HepG2 (cell line): ENCODE results near the gene COMT. TPM values are rescaled to one million over a fixed set of nuclear protein-coding genes. Genes with fewer than 3 reads are reported as not detected.

Experiments used
- BORCS8-MEF2B ChIP-seq: sonication (generic); formaldehyde crosslinking; IDR thresholded peaks from 2 replicates; pipeline ENCODE4 v1.8.0; 2022; ENCODE audit warnings: mild to moderate bottlenecking, missing genetic modification reagents
- HNRNPL ChIP-seq: fragments of 200-400 bp; formaldehyde crosslinking; IDR thresholded peaks from 2 replicates; pipeline ENCODE4 v1.6.1; 2017; ENCODE audit warnings: mild to moderate bottlenecking, low read depth, low read length
- KAT2B ChIP-seq: fragments of 150-350 bp; IDR thresholded peaks from 2 replicates; pipeline ENCODE4 v1.6.1; 2014; ENCODE audit warnings: low read depth, low read length, borderline replicate concordance
- KDM4B ChIP-seq: sonication (generic); formaldehyde crosslinking; IDR thresholded peaks from 2 replicates; pipeline ENCODE4 v1.4.0; 2020; ENCODE audit warnings: missing genetic modification reagents
- MYNN ChIP-seq: sonication (generic); formaldehyde crosslinking; IDR thresholded peaks from 2 replicates; pipeline ENCODE4 v1.4.0; 2020; ENCODE audit warnings: mild to moderate bottlenecking, low read depth, missing genetic modification reagents
- MZF1 ChIP-seq: sonication (generic); formaldehyde crosslinking; IDR thresholded peaks from 2 replicates; pipeline ENCODE4 v1.8.1; 2023; ENCODE audit warnings: mild to moderate bottlenecking, missing genetic modification reagents, borderline replicate concordance
- NONO ChIP-seq, 2 experiments: fragments of 450-650 bp in 1 of 2; sonication (generic) in 1 of 2; formaldehyde crosslinking in 1 of 2; IDR thresholded peaks in 1 of 2; conservative IDR thresholded peaks in 1 of 2; 2 replicates each; pipeline versions ENCODE4 v1.6.1 to v1.8.0; 2017 to 2022; ENCODE audit warnings: mild to moderate bottlenecking in 1 of 2, missing genetic modification reagents in 1 of 2, moderate library complexity in 1 of 2
- PCBP1 ChIP-seq: fragments of 200-400 bp; formaldehyde crosslinking; IDR thresholded peaks from 2 replicates; pipeline ENCODE4 v1.6.1; 2017; ENCODE audit warnings: mild to moderate bottlenecking, low read depth, low read length, borderline replicate concordance
- PHB2 ChIP-seq: fragments of 450-650 bp; IDR thresholded peaks from 2 replicates; pipeline ENCODE4 v1.6.1; 2018; ENCODE audit not compliant: partially characterized antibody
- SRSF4 ChIP-seq: fragments of 200-400 bp; formaldehyde crosslinking; IDR thresholded peaks from one replicate; pipeline ENCODE4 v1.6.1; 2018; ENCODE audit warnings: mild to moderate bottlenecking, low read depth, low read length, moderate library complexity; ENCODE audit not compliant: poor library complexity, severe bottlenecking
- TARDBP ChIP-seq: sonication (generic); formaldehyde crosslinking; IDR thresholded peaks from 2 replicates; pipeline ENCODE4 v1.8.0; 2022; ENCODE audit warnings: mild to moderate bottlenecking, missing genetic modification reagents
- ZNF329 ChIP-seq: sonication (generic); formaldehyde crosslinking; IDR thresholded peaks from 2 replicates; pipeline ENCODE4 v1.9.0; 2021; ENCODE audit warnings: low read depth, mild to moderate bottlenecking, missing genetic modification reagents
- ZNF777 ChIP-seq: sonication (generic); formaldehyde crosslinking; IDR thresholded peaks from 2 replicates; pipeline ENCODE4 v1.4.0; 2020; ENCODE audit warnings: missing genetic modification reagents
- polyA plus RNA-seq, 8 experiments: library from polyadenylated mRNA; depleted of rRNA in 3 of 8; stranded (reverse) in 7 of 8; unstranded in 1 of 8; fragments of >200 nt; fragmentation: Illumina TruSeq in 4 of 8; extraction: Trizol in 4 of 8; gene quantifications; 2 replicates each; pipeline versions ENCODE4 v1.2.1 to v1.2.3, GENCODE V29; 2011 to 2016; ENCODE audit warnings: low read depth in 4 of 8, missing spikeins in 1 of 8, mixed read lengths in 1 of 8; ENCODE audit not compliant: insufficient read depth in 1 of 8
- total RNA-seq, 5 experiments: library from RNA; depleted of rRNA; stranded (reverse); fragments of >200 nt; fragmentation: Illumina TruSeq; extraction: Trizol; gene quantifications; 2 replicates each; pipeline ENCODE4 v1.2.3, GENCODE V29; 2016; ENCODE audit warnings: low read depth in 1 of 5
- TF ChIP-seq, protein P1 (sequence below): sonication (generic); formaldehyde crosslinking; IDR thresholded peaks from 2 replicates; pipeline ENCODE4 v1.4.0; 2020; ENCODE audit warnings: mild to moderate bottlenecking, missing genetic modification reagents
- TF ChIP-seq, protein P2 (sequence below): sonication (generic); formaldehyde crosslinking; IDR thresholded peaks from 2 replicates; pipeline ENCODE4 v1.5.0; 2020; ENCODE audit warnings: mild to moderate bottlenecking, missing genetic modification reagents, borderline replicate concordance
- TF ChIP-seq, protein P3 (sequence below): sonication (generic); formaldehyde crosslinking; conservative IDR thresholded peaks from 2 replicates; pipeline ENCODE4 v1.8.0; 2022; ENCODE audit warnings: low read depth, missing genetic modification reagents

COMT gene
- total and polyA plus RNA-seq, 2 of the 13 experiments (the other 11 are each of a cell fraction or from before 2014, with no cell fraction given): 156 to 162 TPM

DNA sequence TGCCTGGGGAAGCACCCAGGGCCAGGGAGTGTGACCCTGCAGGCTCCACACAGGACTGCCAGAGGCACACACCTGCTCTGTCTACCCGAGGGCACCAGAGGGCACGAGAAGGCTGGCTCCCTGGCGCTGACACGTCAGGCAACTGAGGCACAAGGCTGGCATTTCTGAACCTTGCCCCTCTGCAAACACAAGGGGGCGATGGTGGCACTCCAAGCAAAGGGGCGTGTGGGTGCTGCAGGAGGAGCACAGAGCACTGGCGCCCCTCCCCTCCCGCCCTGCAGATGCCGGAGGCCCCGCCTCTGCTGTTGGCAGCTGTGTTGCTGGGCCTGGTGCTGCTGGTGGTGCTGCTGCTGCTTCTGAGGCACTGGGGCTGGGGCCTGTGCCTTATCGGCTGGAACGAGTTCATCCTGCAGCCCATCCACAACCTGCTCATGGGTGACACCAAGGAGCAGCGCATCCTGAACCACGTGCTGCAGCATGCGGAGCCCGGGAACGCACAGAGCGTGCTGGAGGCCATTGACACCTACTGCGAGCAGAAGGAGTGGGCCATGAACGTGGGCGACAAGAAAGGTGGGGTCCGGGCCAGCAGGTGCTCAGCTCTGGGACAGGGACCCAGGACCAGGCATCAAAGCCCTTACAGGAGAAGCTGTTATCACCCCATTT, 20.8 kb downstream of the COMT start (continued):
- TF ChIP-seq, protein P1, sequence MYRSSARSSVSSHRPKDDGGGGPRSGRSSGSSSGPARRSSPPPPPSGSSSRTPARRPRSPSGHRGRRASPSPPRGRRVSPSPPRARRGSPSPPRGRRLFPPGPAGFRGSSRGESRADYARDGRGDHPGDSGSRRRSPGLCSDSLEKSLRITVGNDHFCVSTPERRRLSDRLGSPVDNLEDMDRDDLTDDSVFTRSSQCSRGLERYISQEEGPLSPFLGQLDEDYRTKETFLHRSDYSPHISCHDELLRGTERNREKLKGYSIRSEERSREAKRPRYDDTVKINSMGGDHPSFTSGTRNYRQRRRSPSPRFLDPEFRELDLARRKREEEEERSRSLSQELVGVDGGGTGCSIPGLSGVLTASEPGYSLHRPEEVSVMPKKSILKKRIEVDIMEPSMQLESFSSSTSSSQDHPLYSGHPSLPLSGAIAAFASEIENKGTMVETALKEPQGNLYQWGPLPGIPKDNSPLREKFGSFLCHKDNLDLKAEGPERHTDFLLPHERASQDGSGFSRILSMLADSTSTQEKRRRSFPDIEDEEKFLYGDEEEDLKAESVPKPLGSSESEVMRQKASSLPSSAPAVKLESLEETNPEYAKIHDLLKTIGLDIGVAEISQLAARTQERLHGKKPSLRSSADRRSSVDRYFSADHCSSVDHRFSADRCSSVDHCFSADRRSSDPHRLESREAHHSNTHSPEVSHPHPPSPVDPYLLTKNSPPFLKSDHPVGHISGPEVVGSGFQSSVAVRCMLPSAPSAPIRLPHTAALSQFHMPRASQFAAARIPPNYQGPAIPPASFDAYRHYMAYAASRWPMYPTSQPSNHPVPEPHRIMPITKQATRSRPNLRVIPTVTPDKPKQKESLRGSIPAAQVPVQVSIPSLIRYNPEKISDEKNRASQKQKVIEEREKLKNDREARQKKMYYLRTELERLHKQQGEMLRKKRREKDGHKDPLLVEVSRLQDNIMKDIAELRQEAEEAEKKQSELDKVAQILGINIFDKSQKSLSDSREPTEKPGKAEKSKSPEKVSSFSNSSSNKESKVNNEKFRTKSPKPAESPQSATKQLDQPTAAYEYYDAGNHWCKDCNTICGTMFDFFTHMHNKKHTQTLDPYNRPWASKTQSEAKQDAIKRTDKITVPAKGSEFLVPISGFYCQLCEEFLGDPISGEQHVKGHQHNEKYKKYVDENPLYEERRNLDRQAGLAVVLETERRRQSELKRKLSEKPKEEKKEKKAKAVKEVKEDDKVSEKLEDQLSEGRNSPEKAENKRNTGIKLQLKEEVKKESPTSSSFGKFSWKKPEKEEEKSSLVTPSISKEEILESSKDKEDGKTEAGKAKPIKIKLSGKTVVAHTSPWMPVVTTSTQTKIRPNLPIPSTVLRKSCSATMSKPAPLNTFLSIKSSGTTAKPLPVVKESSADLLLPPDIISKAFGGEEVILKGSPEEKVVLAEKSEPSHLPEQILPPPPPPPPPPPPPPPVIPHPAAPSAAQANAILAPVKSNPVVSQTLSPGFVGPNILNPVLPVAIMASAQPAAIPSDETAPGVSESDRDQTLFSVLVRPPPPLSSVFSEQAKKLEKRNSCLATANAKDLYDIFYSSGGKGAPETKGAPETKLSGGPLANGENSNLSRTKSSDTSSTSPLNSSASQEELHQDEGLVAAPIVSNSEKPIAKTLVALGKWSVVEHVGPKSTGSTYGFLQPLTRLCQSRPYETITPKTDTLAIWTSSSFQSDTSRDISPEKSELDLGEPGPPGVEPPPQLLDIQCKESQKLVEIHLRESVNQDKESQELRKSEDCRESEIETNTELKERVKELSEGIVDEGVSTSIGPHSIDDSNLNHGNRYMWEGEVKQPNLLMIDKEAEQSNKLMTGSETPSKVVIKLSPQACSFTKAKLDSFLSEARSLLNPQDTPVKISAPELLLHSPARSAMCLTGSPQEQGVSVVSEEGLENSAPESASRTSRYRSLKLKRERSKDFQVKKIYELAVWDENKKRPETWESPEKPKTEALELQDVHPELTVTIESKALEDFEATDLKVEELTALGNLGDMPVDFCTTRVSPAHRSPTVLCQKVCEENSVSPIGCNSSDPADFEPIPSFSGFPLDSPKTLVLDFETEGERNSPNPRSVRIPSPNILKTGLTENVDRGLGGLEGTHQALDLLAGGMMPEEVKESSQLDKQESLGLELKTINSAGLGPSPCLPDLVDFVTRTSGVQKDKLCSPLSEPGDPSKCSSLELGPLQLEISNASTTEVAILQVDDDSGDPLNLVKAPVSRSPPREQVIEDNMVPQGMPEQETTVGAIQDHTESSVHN (CRISPR knock-in tag): no peak
- TF ChIP-seq, protein P2, sequence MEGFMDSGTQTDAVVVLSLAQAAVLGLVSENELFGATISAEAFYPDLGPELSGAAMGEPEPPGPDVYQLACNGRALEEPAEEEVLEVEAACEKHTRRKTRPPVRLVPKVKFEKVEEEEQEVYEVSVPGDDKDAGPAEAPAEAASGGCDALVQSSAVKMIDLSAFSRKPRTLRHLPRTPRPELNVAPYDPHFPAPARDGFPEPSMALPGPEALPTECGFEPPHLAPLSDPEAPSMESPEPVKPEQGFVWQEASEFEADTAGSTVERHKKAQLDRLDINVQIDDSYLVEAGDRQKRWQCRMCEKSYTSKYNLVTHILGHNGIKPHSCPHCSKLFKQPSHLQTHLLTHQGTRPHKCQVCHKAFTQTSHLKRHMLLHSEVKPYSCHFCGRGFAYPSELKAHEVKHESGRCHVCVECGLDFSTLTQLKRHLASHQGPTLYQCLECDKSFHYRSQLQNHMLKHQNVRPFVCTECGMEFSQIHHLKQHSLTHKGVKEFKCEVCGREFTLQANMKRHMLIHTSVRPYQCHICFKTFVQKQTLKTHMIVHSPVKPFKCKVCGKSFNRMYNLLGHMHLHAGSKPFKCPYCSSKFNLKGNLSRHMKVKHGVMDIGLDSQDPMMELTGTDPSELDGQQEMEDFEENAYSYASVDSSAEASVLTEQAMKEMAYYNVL (CRISPR knock-in tag): no peak
- TF ChIP-seq BORCS8-MEF2B (CRISPR knock-in tag) (peak; percentile 73; the same call in 1 of the 2 replicates), ZNF329 (CRISPR knock-in tag) (peak; percentile 91), MZF1 (CRISPR knock-in tag) (no peak), KDM4B (CRISPR knock-in tag) (0 out of 2 replicates have a peak, but pooled peaks have one; percentile 28), SRSF4 (no peak), PCBP1 (0 out of 2 replicates have a peak, but pooled peaks have one; percentile 30), KAT2B (no peak), ZNF777 (CRISPR knock-in tag) (no peak), NONO (IDR thresholded peaks at IDR 0.05) (no peak), NONO (CRISPR knock-in tag; conservative IDR thresholded peaks at IDR 0.05) (no peak), PHB2 (no peak), HNRNPL (peak; percentile 93), MYNN (CRISPR knock-in tag) (no peak), TARDBP (CRISPR knock-in tag) (0 out of 2 replicates have a peak, but pooled peaks have one; percentile 24)
- TF ChIP-seq, protein P3, sequence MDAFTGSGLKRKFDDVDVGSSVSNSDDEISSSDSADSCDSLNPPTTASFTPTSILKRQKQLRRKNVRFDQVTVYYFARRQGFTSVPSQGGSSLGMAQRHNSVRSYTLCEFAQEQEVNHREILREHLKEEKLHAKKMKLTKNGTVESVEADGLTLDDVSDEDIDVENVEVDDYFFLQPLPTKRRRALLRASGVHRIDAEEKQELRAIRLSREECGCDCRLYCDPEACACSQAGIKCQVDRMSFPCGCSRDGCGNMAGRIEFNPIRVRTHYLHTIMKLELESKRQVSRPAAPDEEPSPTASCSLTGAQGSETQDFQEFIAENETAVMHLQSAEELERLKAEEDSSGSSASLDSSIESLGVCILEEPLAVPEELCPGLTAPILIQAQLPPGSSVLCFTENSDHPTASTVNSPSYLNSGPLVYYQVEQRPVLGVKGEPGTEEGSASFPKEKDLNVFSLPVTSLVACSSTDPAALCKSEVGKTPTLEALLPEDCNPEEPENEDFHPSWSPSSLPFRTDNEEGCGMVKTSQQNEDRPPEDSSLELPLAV (CRISPR knock-in tag): no peak
